HG02852 (cell line): ENCODE results near the gene DPP7.

Source experiments
- ATAC-seq: cut with Tn5 transposase; IDR thresholded peaks from one replicate; pipeline ENCODE4 v1.9.1; 2021; ENCODE audit warnings: mild to moderate bottlenecking, moderate library complexity; ENCODE audit not compliant: unreplicated experiment

DPP7 gene

DNA sequence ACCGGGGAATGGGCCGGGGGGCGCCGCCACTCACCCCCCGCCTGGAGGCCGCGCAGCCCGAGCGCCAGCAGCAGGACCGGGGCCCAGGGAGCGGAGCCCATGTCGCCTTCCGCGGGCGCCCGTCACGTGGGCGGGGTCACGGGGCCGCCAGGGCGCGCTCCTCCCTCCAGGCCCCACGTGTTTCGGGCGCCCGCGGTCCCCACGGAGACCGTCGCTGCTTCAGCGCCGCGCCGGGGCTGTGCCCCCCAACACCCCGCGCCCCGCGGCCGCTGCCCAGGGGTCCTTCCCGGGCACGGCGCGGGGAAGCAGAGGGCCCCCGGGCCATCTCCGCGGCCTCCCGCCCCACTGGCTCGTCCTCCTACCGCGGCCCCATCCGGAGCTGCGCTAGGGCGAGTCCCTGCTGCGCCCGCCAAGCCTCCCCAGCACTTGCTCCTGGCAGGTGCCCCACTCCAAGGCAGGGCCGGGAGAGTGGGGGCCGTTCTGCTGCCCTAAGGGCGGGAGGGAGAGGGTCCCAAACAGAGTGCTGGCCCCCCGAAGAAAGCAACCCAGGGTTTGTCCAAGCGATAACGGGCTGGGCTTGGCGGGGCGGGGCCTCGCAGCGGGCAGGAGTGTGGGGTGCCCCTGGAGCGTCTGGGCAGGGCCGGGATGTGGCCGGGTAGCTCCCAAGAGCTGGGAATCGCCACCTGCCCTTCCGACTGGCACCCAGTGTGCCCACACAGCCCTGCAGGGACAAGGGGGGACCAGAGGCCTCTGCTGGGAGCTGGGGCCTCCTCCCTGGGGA is at the start of gene DPP7:
Gene DPP7 (minus strand): TSS at position 121 of the 781 bp plus-strand sequence. CDS start 20 bp downstream, at position 101.
- peak; percentile 64 for ATAC-seq

DNA sequence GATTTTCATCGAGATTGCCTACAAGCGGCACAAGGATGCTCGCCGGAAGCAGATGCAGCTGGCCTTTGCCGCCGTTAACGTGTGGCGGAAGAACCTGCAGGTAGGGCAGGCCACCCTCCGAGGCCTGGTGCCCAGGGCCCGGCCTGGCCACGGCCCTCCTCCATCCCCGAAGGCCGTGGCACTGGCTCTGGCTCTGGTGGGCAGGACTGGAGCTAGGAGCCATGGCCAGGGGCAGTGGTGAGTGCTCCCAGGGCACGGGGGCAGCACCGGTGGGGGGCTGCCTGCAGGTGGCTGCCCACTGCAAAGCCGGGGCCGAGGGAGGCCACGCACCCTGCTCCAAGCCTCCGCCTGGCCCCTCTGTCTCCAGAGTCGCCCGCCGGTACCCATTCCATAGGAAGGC is 49.3 kb upstream of the DPP7 start:
- ATAC-seq, result no peak

- ATAC-seq, result no peak
Observed at GRCh38 chr9:137163365-137163715, 48.8 kb upstream of the DPP7 start.

DNA sequence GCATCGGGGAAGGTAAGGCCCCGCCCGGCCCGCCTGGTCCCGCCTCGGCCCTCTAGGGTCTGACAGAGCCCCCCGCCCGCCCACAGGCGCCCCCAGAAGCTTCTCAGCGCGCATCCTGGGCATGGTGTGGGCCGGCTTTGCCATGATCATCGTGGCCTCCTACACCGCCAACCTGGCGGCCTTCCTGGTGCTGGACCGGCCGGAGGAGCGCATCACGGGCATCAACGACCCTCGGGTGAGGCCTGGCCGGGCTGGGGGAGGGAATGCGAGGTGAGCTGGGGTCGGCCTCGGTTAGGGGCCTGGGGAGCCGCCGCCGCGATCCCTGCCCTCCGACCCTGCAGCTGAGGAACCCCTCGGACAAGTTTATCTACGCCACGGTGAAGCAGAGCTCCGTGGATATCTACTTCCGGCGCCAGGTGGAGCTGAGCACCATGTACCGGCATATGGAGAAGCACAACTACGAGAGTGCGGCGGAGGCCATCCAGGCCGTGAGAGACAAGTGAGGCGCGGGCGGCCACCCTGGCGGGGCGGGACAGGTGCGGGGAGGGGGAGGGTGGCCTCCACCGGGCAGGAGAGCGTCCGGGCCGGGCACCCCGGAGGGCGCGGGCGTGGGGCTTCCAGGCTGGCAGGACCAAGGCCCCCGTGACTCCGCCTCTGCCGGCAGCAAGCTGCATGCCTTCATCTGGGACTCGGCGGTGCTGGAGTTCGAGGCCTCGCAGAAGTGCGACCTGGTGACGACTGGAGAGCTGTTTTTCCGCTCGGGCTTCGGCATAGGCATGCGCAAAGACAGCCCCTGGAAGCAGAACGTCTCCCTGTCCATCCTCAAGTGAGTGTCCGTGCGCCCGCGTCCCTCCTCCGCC is 48.2 kb upstream of the DPP7 start:
- ATAC-seq, result no peak

- ATAC-seq, result no peak
Observed at GRCh38 chr9:137161558-137162486, 47.3 kb upstream of the DPP7 start.

DNA sequence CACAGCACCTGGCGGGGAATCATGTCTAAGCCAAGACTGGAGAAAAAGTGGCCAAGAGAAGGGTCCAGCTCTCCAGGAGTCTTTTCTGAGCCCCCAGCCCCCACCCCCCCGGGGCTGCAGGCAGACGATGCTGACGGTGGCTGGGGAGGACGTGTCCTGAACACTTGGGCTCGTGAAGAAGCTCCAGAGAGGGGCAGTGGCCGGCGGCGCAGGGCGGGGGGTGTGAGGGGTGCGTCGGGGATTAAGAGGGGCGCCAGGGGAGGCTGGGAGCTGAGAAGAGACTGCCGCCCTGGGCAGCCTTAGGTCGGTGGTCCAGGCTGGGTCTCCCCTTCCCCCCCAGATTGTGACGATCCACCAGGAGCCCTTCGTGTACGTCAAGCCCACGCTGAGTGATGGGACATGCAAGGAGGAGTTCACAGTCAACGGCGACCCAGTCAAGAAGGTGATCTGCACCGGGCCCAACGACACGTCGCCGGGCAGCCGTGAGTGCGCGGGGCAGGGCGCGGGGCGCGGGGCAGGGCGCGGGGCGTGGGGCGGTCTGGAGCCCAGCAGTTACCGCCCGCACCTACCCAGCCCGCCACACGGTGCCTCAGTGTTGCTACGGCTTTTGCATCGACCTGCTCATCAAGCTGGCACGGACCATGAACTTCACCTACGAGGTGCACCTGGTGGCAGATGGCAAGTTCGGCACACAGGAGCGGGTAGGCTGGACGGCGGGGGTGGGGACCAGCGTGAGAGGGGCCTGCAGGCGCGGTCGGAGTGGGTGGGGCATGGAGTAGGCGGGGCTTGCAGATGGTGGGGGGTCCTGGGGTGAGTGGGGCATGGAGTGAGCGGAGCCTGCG is 46.4 kb upstream of the DPP7 start:
- no peak for ATAC-seq

DNA sequence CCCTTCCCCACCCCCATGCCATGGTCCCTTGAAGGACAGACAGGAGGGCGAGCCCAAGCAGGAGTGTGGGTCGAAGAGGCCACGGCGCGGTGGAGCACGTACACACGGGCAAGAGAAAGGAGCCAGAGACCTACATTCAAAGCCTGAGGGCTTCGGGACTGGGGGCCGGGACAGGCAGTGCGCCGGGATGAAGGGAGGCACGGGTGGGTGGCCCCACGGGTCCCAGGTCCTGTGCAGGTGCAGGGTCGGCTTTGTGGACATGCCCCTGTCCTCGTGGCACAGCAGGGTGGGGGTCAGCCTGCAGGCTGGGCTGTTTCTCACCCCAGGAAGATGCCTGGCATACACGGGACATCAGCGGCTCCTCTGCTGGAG is 45.5 kb upstream of the DPP7 start:
- ATAC-seq, result no peak

GRCh38 chr9:137159105-137160053 is 44.8 kb upstream of the DPP7 start:
- no peak for ATAC-seq

DNA sequence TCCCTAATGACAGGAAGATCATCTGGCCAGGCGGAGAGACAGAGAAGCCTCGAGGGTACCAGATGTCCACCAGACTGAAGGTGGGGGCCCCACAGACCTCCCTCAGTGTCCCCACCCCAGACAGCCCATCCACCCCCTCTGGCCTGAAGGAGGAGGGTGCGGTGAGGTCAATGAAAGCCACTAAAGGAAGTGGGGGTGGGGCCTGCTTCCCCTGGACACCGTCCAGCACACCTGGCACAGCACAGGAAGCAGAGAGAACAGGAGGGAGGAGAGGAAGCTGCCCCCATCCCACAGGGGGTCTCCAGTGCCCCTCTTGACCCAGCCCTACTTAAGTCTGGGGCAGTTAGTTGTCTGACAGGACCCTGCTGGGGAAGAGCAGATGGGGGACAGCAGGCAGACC is 44.1 kb upstream of the DPP7 start:
- no peak for ATAC-seq

DNA sequence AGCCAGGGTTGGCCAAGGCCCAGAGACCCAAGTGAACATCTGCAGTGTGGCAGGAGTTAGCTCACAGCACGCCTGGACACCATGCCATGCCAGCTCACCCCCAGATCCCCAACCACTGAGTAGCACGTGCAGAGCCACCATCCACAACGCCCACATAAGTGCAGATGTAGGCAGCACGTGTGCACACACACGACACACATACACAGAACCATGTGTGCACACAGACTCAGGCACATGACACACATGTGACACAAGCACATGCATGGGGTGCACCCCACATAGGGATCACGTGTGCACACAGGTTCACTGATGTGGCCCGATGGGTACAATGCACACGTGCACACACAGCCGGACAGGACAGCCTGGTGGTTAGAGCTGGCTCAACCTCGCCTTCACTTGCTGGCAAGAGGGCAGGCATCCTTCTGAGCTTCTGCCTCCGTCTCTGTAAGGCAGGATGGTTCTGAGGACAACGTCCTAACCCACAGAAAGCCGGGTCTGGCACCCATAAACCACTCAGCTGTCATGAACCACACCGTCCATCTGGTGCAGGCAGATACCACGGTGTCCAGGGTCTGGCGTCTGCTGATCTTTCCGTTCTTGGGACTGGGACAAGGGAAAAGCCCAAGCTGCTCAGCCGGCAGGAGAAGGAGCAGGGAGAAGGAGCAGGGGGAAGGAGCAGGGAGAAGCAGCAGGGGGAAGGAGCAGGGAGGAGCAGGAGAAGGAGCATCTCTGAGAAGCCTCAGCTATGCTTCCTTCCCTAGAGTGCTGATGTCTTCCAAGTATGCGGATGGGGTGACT is 43.3 kb upstream of the DPP7 start:
- no peak for ATAC-seq

DNA sequence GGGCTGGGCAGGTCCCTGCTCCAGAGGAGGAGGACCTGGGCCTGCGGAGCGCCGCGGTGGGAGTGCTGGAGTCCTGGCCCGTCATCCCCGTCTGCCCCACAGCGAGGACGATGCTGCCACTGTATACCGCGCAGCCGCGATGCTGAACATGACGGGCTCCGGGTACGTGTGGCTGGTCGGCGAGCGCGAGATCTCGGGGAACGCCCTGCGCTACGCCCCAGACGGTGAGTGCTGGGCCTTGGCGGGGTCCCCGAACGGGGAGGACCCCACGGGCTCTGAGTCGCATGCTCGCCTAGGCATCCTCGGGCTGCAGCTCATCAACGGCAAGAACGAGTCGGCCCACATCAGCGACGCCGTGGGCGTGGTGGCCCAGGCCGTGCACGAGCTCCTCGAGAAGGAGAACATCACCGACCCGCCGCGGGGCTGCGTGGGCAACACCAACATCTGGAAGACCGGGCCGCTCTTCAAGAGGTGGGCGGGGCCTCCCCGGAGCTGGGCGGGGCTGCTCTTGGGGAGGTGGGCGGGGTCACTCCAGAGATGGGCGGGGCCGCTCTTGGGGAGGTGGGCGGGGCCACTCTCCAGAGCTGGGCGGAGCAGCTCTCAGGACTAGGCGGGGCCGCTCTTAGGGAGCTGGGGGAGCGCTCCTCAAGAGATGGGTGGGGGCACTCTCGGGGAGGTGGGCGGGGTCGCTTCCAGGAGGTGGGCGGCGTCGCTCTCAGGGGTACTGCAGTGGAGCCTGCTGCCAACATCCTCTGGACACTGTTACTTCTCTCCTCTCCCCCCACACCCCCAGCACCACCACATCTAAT is 42.2 kb upstream of the DPP7 start:
- no peak for ATAC-seq

- no peak for ATAC-seq
Observed at GRCh38 chr9:137152844-137153405, 38.4 kb upstream of the DPP7 start.

- ATAC-seq, result no peak
Observed at GRCh38 chr9:137150617-137151457, 36.3 kb upstream of the DPP7 start.

- ATAC-seq, result no peak
Observed at GRCh38 chr9:137149942-137150616, 35.5 kb upstream of the DPP7 start.

- ATAC-seq, result no peak
Observed at GRCh38 chr9:137149363-137149762, 34.8 kb upstream of the DPP7 start.

- no peak for ATAC-seq
Observed at GRCh38 chr9:137148661-137149060, 34.1 kb upstream of the DPP7 start.
